Chondrocyte (in vitro differentiated cells): Measurements from ENCODE around the gene TMED7. TPM values are rescaled to one million over a fixed set of nuclear protein-coding genes. Genes with fewer than 3 reads are reported as not detected.
"Not testable (repeated sequence)": the region's sequence is repeated elsewhere in the genome, so short reads cannot be mapped to it uniquely, and the experiment has no call there.

Experiments used
- DNase-seq: peaks from one replicate; pipeline ENCODE4 v3.0.0; 2021; ENCODE audit warnings: mixed read lengths, low spot score
- H3K27ac Mint-ChIP-seq: one replicate; pipeline ENCODE4 v1.8.0; 2021; ENCODE audit warnings: mild to moderate bottlenecking, moderate library complexity, mixed read lengths; ENCODE audit not compliant: unreplicated experiment
- H3K27me3 Mint-ChIP-seq: 2 replicates; pipeline ENCODE4 v1.8.0; 2021; ENCODE audit warnings: low read depth, mixed read lengths
- H3K36me3 Mint-ChIP-seq: 2 replicates; pipeline ENCODE4 v1.8.0; 2021; ENCODE audit warnings: low read depth, mixed read lengths
- H3K4me1 Mint-ChIP-seq: 2 replicates; pipeline ENCODE4 v1.8.0; 2021; ENCODE audit warnings: low read depth, mild to moderate bottlenecking, mixed read lengths
- H3K4me3 Mint-ChIP-seq: one replicate; pipeline ENCODE4 v1.8.0; 2021; ENCODE audit warnings: mild to moderate bottlenecking, moderate library complexity, mixed read lengths; ENCODE audit not compliant: unreplicated experiment
- H3K9me3 Mint-ChIP-seq: 2 replicates; pipeline ENCODE4 v1.8.0; 2021; ENCODE audit warnings: low read depth, mixed read lengths
- CTCF ChIP-seq: fragments of 200-600 bp; sonication (generic); IDR thresholded peaks from 2 replicates; pipeline ENCODE4 v1.5.0; 2021; ENCODE audit warnings: antibody characterized with exemption, mild to moderate bottlenecking, moderate library complexity
- total RNA-seq: library from RNA; stranded (reverse); gene quantifications from 3 replicates; pipeline ENCODE4 v1.2.1, GENCODE V29; 2021

TMED7 gene
- total RNA-seq, 1 donor from 2014 or later = 132 TPM

GRCh38 chr5:115655994-115656393 lies 30.2 kb upstream of the TMED7 start:
- no peak overlapping the region for H3K27ac Mint-ChIP-seq

GRCh38 chr5:115649541-115649940 lies 23.7 kb upstream of the TMED7 start:
- TF ChIP-seq CTCF = no peak
- Mint-ChIP-seq H3K27ac (no peak overlapping the region), H3K27me3 (peaks cover 9% of the 10 kb centered on the region), H3K36me3 (no peaks in the 10 kb centered on the region), H3K4me1 (no peaks in the 10 kb centered on the region), H3K9me3 (no peaks in the 10 kb centered on the region), H3K4me3 (no peak overlapping the region)
- DNase-seq = no peak

More at GRCh38 chr5:115655994-115656393, 30.2 kb upstream of the TMED7 start:
- H3K36me3 Mint-ChIP-seq = no peaks in the 10 kb centered on the region
- DNase-seq = no peak
- no peaks in the 10 kb centered on the region for H3K27me3 Mint-ChIP-seq
- H3K4me3 Mint-ChIP-seq = no peak overlapping the region
- TF ChIP-seq CTCF = no peak
- no peaks in the 10 kb centered on the region for H3K4me1 Mint-ChIP-seq
- peaks cover 15% of the 10 kb centered on the region for H3K9me3 Mint-ChIP-seq

DNA sequence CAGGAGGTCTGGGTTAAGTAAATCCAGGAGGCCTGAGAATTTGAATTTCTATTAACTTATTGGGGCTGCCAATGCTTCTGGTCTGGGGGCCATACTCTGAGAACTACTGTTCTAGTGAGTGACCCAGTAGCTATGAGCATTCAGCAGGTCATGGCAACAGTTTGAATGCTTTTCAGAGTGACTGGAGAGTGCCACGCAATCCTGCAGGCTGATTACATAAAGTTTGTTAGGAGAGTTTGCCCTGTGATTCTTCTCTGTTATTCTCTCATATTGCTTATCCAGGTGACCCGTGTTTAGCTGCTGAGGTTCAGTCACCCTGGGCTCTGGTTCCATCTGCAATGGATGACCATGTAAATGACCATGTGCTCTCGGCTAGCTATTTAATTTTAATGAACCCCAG lies 22.2 kb upstream of the TMED7 start:
- H3K27me3 Mint-ChIP-seq = peaks cover 15% of the 10 kb centered on the region
- H3K9me3 Mint-ChIP-seq = no peaks in the 10 kb centered on the region
- H3K4me3 Mint-ChIP-seq = no peak overlapping the region
- no peak for TF ChIP-seq CTCF
- DNase-seq = no peak
- H3K4me1 Mint-ChIP-seq = no peaks in the 10 kb centered on the region
- H3K27ac Mint-ChIP-seq = no peak overlapping the region
- no peaks in the 10 kb centered on the region for H3K36me3 Mint-ChIP-seq

DNA sequence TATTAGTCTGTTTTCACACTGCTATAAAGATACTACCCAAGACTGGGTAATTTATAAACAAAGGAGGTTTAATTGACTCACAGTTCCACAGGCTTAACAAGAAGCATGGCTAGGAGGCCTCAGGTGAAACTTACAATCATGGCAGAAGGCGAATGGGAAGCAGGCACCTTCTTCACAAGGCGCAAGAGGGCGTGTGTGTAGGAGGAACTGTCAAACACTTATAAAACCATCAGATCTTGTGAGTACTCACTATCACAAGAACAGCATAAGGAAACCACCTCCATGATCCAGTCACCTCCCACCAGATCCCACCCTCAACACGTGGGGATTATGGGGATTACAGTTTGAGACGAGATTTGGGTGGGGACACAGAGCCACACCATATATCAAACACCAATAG lies 19.6 kb upstream of the TMED7 start:
- not testable (repeated sequence) for DNase-seq, H3K27ac Mint-ChIP-seq, H3K9me3 Mint-ChIP-seq, H3K4me1 Mint-ChIP-seq, H3K4me3 Mint-ChIP-seq, H3K36me3 Mint-ChIP-seq
- peaks cover 15% of the 10 kb centered on the region for H3K27me3 Mint-ChIP-seq

- no peak overlapping the region for H3K27ac Mint-ChIP-seq
- TF ChIP-seq CTCF = no peak
- H3K4me3 Mint-ChIP-seq = no peak overlapping the region
- no peaks in the 10 kb centered on the region for H3K9me3 Mint-ChIP-seq
- H3K27me3 Mint-ChIP-seq = peaks cover 15% of the 10 kb centered on the region
- no peaks in the 10 kb centered on the region for H3K36me3 Mint-ChIP-seq
- H3K4me1 Mint-ChIP-seq = no peaks in the 10 kb centered on the region
- no peak for DNase-seq
These were observed 18.2 kb upstream of the TMED7 start for GRCh38 chr5:115644046-115644445.

GRCh38 chr5:115641948-115642347 lies 16.1 kb upstream of the TMED7 start:
- DNase-seq = no peak
- peaks cover 22% of the 10 kb centered on the region for H3K27me3 Mint-ChIP-seq
- no peak for TF ChIP-seq CTCF
- H3K9me3 Mint-ChIP-seq = no peaks in the 10 kb centered on the region
- no peak overlapping the region for H3K27ac Mint-ChIP-seq
- H3K4me3 Mint-ChIP-seq = no peak overlapping the region
- no peaks in the 10 kb centered on the region for H3K36me3 Mint-ChIP-seq
- H3K4me1 Mint-ChIP-seq = no peaks in the 10 kb centered on the region
